ENCODE measurements around the gene MYH10.

GRCh38 chr17:8602679-8603078 is 27.8 kb downstream of the MYH10 start:
- no peak for TF ChIP-seq EZH2 (IDR thresholded peaks at IDR 0.05)
- TF ChIP-seq POLR2AphosphoS5 (IDR thresholded peaks at IDR 0.05; ENCODE audit: borderline replicate concordance, low read depth, low read length): no peak
